H7 (cell line): ENCODE data around the gene TSPAN18. TPM values are rescaled to one million over a fixed set of nuclear protein-coding genes. Genes with fewer than 3 reads are reported as not detected.

ENCODE experiments used
- DNase-seq: peaks from one replicate; pipeline ENCODE4 v3.0.0; 2012
- H3K27me3 ChIP-seq: 2 replicates; pipeline ENCODE4 v1.6.0; 2011; ENCODE audit warnings: mild to moderate bottlenecking, low read length; ENCODE audit not compliant: control insufficient read depth, insufficient read depth
- H3K36me3 ChIP-seq: replicated peaks from 2 replicates; pipeline ENCODE4 v1.5.1; 2011; ENCODE audit warnings: low read length; ENCODE audit not compliant: control insufficient read depth, insufficient read depth
- H3K4me3 ChIP-seq: 2 replicates; pipeline ENCODE4 v1.5.1; 2011; ENCODE audit warnings: low read depth, mild to moderate bottlenecking, control low read depth, low read length, moderate library complexity; ENCODE audit not compliant: insufficient read depth
- total RNA-seq: library from RNA; depleted of rRNA; stranded (reverse); fragments of >200 nt; shearing (Covaris generic); gene quantifications from 2 replicates; pipeline ENCODE4 v1.2.3, GENCODE V29; 2014

The TSPAN18 gene
- total RNA-seq, 1 experiment from 2014 or later, result 25.7 TPM

GRCh38 chr11:44875037-44875436 is 148.3 kb downstream of the TSPAN18 start:
- Histone ChIP-seq H3K36me3 (no peaks in the 10 kb centered on the region), H3K4me3 (no peak overlapping the region), H3K27me3 (peaks cover 2% of the 10 kb centered on the region; the same call in 1 of the 2 replicates)
- DNase-seq, result no peak

- Histone ChIP-seq H3K27me3 (peaks cover 2% of the 10 kb centered on the region; the same call in 1 of the 2 replicates), H3K36me3 (no peaks in the 10 kb centered on the region), H3K4me3 (no peak overlapping the region)
- DNase-seq, result no peak
Observed at GRCh38 chr11:44876194-44876723, 149.5 kb downstream of the TSPAN18 start.

GRCh38 chr11:44876906-44877305 is 150.1 kb downstream of the TSPAN18 start:
- Histone ChIP-seq H3K4me3 (no peak overlapping the region), H3K27me3 (peaks cover 2% of the 10 kb centered on the region; the same call in 1 of the 2 replicates), H3K36me3 (no peaks in the 10 kb centered on the region)
- DNase-seq, result no peak

- peak; percentile 73 for DNase-seq
- Histone ChIP-seq H3K27me3 (peaks cover 2% of the 10 kb centered on the region; the same call in 1 of the 2 replicates), H3K4me3 (no peak overlapping the region), H3K36me3 (no peaks in the 10 kb centered on the region)
Observed at GRCh38 chr11:44877571-44878497, 151.1 kb downstream of the TSPAN18 start.

DNA sequence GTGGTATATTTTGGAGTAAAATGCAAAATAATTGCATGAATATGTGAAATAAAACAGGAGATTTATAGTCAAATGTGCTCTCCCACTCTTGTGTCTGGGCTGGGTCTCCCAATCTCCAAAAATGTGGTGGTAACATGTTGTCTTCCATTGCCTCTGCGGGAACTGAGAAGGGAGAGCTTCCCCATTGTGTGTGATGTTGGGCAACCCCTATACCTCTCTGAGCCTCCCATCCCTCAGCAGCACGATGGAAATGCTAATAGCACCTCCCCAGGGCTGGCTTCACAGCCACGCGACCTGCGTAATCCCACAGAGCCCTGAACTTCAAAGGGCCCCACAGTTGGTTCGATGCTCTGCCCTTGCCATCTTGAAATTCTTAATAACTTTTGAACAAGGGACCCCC is 151.9 kb downstream of the TSPAN18 start:
- peak; percentile 89 for DNase-seq
- Histone ChIP-seq H3K27me3 (peaks cover 2% of the 10 kb centered on the region; the same call in 1 of the 2 replicates), H3K4me3 (no peak overlapping the region), H3K36me3 (no peaks in the 10 kb centered on the region)

DNA sequence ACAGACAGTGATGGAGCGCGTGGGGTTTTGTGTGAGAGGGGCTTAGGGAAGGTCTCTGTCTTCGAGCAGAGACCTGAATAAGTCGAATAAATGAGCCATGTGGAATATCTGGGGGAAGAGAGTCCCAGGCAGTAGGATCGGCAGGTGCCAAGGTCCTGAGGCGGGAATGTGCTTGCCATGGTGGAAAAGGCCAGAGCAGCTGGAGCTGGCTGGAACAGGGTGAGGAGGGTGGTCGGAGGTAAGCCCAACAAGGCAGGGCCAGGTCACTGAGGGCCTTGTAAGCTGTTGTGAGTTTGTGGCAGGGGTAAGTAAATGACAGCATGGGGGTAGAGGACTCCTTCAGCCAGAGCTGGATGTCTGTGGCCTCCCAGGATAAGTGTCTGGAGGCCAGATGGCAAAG is 152.7 kb downstream of the TSPAN18 start:
- DNase-seq, result no peak
- Histone ChIP-seq H3K36me3 (no peaks in the 10 kb centered on the region), H3K4me3 (no peak overlapping the region), H3K27me3 (peaks cover 2% of the 10 kb centered on the region; the same call in 1 of the 2 replicates)

- DNase-seq, result no peak
- H3K4me3 ChIP-seq, result no peak overlapping the region
- H3K27me3 ChIP-seq, result peaks cover 2% of the 10 kb centered on the region; the same call in 1 of the 2 replicates
- H3K36me3 ChIP-seq, result no peaks in the 10 kb centered on the region
Observed at GRCh38 chr11:44880511-44880910, 153.7 kb downstream of the TSPAN18 start.

GRCh38 chr11:44880953-44881352 is 154.2 kb downstream of the TSPAN18 start:
- DNase-seq, result no peak
- no peak overlapping the region for H3K4me3 ChIP-seq
- peaks cover 2% of the 10 kb centered on the region; the same call in 1 of the 2 replicates for H3K27me3 ChIP-seq
- H3K36me3 ChIP-seq, result no peaks in the 10 kb centered on the region

GRCh38 chr11:44883277-44883676 is 156.5 kb downstream of the TSPAN18 start:
- H3K27me3 ChIP-seq, result peaks cover 2% of the 10 kb centered on the region; the same call in 1 of the 2 replicates
- H3K36me3 ChIP-seq, result no peaks in the 10 kb centered on the region
- no peak for DNase-seq
- H3K4me3 ChIP-seq, result no peak overlapping the region

GRCh38 chr11:44884056-44884455 is 157.3 kb downstream of the TSPAN18 start:
- no peaks in the 10 kb centered on the region for H3K36me3 ChIP-seq
- H3K27me3 ChIP-seq, result peaks cover 2% of the 10 kb centered on the region; the same call in 1 of the 2 replicates
- no peak overlapping the region for H3K4me3 ChIP-seq

DNA sequence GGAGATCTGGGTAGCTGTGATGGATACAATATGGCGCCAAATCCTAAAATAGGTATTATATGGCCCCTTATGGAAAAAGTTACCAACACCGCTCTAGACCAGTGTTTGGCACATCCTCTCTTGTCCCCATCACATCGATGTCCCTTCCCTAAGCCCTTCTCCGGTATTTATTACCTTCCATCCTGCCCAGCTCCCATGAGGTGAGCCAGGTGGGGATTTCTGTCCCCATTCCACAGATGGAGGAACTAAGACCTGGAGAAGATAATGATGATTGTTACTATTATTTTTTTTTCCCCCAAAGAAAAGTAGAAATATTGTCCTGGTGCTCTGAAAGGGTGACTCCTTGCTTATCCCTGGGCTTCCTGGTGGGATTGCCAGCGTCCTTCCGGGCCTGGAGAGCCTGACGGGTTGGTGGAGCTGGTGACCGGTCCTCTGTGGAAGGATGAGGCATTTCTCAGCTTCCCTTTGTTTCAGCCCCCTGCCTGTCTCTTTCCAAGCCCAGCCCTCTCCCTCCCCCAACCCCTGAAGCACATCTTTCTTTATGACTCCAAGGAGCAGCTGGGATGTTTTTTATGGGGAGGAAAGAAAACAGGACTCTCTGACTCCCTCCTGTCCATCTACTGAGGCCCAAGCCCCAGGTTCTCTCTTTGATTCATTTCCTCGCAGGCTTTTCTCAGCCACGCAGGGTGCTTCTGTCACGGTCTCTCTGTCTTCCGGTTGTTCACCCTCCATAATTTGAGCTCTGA is 158.5 kb downstream of the TSPAN18 start:
- Histone ChIP-seq H3K36me3 (no peaks in the 10 kb centered on the region), H3K4me3 (no peak overlapping the region), H3K27me3 (no peaks in the 10 kb centered on the region)
- no peak for DNase-seq

More at GRCh38 chr11:44884056-44884455, 157.3 kb downstream of the TSPAN18 start:
- no peak for DNase-seq

DNA sequence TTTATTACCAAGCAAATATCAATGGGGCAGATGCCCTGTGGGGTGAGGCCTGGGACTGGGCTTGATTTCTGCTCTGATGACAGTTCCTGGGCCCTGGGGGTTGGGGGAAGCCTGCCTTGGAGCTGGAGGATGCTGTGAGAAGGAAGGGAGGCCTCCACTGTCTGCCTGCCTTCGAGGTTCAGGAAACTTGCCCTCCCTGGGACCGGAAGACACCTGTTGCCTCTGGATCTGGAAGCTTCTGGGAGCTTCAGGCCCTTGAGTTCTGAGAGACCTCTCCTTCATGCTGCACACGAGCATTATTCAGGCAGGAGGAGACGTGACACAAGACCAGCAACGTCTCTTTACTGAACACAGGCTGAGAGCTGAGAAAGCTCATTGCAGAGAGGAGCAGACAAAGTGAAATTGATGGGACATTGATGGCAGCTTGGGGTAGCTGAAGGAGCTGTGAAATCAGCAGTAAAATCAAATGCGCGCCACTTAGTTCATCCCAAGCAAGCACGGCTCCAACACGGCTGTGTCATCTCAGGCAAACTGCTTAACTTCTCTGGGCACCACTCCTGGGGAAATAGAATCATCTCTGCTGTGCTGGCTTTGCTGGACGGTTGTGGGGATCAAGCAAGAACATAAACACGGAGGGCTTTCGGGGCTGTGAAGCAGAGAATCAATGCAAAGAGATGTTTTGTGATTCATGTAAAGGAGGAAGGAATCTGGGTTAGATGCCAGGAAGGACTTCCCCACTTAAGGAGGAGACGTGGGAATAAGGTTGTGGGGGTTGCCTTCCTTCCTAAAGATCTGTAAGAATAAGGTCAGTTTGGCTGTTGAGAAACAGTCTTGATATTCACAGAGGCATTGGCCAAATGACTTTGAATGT is 159.4 kb downstream of the TSPAN18 start:
- no peak for DNase-seq
- no peaks in the 10 kb centered on the region for H3K36me3 ChIP-seq

DNA sequence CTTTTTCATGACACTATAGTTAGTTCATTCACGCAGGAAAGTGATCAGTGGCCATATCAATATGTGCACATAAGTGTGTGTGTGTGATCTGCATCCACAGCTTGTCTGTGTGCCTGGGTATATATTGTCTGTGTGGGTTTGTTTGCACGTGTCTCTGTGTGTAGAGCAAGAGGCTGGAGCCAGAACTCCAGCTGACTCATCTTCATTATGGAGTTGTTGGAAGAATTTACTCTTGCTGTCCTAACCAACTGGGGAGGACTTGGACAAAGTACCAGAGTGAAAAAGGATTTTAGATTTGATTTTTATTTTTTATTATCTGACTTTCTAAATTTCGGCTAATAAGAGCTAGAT is 160.0 kb downstream of the TSPAN18 start:
- Histone ChIP-seq H3K36me3 (no peaks in the 10 kb centered on the region), H3K27me3 (no peaks in the 10 kb centered on the region), H3K4me3 (no peak overlapping the region)
- DNase-seq, result no peak

More for the DNA sequence above, 159.4 kb downstream of the TSPAN18 start:
- no peaks in the 10 kb centered on the region for H3K27me3 ChIP-seq
- H3K4me3 ChIP-seq, result no peak overlapping the region

- Histone ChIP-seq H3K36me3 (no peaks in the 10 kb centered on the region), H3K27me3 (no peaks in the 10 kb centered on the region), H3K4me3 (no peak overlapping the region)
- DNase-seq, result no peak
Observed at GRCh38 chr11:44887636-44888035, 160.9 kb downstream of the TSPAN18 start.
